Upper lobe of left lung (tissue), 4 donors: ENCODE measurements around the gene TMEM63A.

Source experiments
- EP300 ChIP-seq, 4 donors: sonication (generic); formaldehyde crosslinking; IDR thresholded peaks; one replicate each; pipeline ENCODE4 v1.5.1; 2017; ENCODE audit warnings: antibody characterized with exemption in 4 of 4, control low read depth in 2 of 4
- POLR2A ChIP-seq, 4 donors: fragments of 450-650 bp; IDR thresholded peaks; one replicate each; pipeline ENCODE4 v1.5.1; 2016 to 2017; ENCODE audit warnings: antibody characterized with exemption in 4 of 4, mild to moderate bottlenecking in 2 of 4
- POLR2AphosphoS5 ChIP-seq, 2 donors: sonication (generic); formaldehyde crosslinking; IDR thresholded peaks; one replicate each; pipeline ENCODE4 v1.5.1; 2017; ENCODE audit warnings: antibody characterized with exemption in 2 of 2
- TF ChIP-seq, protein P1 (sequence below), 6 experiments: fragments of 450-650 bp in 4 of 6; fragments of 200-600 bp in 2 of 6; sonication (generic) in 2 of 6; IDR thresholded peaks; one replicate each; pipeline ENCODE4 v1.5.1; 2016 to 2019; ENCODE audit warnings: antibody characterized with exemption in 6 of 6

DNA sequence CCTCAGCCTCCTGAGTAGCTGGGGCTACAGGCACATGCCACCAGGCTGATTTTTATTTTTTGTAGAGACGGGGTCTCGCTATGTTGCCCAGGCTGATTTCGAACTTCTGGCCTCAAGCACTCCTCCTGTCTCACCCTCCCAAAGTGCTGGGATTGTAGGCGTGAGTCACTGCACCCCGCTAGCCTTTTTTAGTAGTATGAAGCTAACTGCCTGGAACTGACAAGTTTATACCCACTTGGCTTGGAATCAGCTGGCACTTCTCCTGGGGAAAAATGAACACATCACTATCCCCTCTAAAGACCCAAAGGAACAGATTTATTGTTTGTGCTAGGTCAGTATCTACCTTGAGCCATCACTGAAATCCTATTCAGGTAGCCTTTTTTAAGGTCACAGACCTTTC, 19.0 kb downstream of the TMEM63A start:
- TF ChIP-seq POLR2A (IDR thresholded peaks at IDR 0.05) = no peak
- TF ChIP-seq, protein P1, sequence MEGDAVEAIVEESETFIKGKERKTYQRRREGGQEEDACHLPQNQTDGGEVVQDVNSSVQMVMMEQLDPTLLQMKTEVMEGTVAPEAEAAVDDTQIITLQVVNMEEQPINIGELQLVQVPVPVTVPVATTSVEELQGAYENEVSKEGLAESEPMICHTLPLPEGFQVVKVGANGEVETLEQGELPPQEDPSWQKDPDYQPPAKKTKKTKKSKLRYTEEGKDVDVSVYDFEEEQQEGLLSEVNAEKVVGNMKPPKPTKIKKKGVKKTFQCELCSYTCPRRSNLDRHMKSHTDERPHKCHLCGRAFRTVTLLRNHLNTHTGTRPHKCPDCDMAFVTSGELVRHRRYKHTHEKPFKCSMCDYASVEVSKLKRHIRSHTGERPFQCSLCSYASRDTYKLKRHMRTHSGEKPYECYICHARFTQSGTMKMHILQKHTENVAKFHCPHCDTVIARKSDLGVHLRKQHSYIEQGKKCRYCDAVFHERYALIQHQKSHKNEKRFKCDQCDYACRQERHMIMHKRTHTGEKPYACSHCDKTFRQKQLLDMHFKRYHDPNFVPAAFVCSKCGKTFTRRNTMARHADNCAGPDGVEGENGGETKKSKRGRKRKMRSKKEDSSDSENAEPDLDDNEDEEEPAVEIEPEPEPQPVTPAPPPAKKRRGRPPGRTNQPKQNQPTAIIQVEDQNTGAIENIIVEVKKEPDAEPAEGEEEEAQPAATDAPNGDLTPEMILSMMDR (IDR thresholded peaks at IDR 0.05) = no peak
- TF ChIP-seq EP300 (IDR thresholded peaks at IDR 0.05) = no peak
- TF ChIP-seq POLR2AphosphoS5 (IDR thresholded peaks at IDR 0.05) = no peak
